Stimulated activated naive CD8-positive, alpha-beta T cell treated with anti-CD3 and anti-CD28 coated beads, Interleukin-15, Interleukin-2, amounts not matched to agents 100 ng/mL and 50 ng/mL, for 24 hours (primary cell): ENCODE measurements around the gene ITPRID1.

Experiments used
- H3K27ac Mint-ChIP-seq: one replicate; pipeline ENCODE4 v1.8.0; 2021; ENCODE audit warnings: mild to moderate bottlenecking, mixed read lengths
- H3K27me3 Mint-ChIP-seq: one replicate; pipeline ENCODE4 v1.8.0; 2021; ENCODE audit warnings: mixed read lengths
- H3K36me3 Mint-ChIP-seq: one replicate; pipeline ENCODE4 v1.8.0; 2021; ENCODE audit warnings: low read depth, mixed read lengths
- H3K4me1 Mint-ChIP-seq: one replicate; pipeline ENCODE4 v1.8.0; 2021; ENCODE audit warnings: low read depth, mixed read lengths
- H3K4me3 Mint-ChIP-seq: one replicate; pipeline ENCODE4 v1.8.0; 2021; ENCODE audit warnings: mild to moderate bottlenecking, mixed read lengths
- H3K9me3 Mint-ChIP-seq: one replicate; pipeline ENCODE4 v1.8.0; 2021; ENCODE audit warnings: mixed read lengths

Gene ITPRID1

DNA sequence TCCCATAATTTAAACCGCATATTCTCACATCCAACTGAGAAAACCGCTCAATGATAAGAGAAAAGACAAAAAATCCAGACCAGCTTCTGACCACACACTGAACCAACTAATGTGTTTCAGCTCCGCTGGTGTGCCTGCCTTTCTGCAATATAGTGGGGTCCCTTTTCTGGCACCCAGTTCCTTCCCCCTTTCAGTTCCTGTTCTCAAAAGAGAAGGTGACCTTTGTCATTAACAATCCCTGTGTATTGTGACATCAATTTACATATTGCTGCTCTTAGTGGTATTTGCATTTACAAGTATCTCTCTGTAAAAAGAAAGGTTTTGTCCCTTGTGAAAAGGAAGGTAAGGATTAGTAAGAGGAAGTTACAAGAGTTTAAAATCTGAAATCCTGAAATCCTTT, 174.5 kb downstream of the ITPRID1 start:
- Mint-ChIP-seq H3K27me3 (no peaks in the 10 kb centered on the region), H3K9me3 (peaks cover 4% of the 10 kb centered on the region), H3K27ac (no peak overlapping the region), H3K4me3 (no peak overlapping the region), H3K36me3 (no peaks in the 10 kb centered on the region), H3K4me1 (no peaks in the 10 kb centered on the region)

DNA sequence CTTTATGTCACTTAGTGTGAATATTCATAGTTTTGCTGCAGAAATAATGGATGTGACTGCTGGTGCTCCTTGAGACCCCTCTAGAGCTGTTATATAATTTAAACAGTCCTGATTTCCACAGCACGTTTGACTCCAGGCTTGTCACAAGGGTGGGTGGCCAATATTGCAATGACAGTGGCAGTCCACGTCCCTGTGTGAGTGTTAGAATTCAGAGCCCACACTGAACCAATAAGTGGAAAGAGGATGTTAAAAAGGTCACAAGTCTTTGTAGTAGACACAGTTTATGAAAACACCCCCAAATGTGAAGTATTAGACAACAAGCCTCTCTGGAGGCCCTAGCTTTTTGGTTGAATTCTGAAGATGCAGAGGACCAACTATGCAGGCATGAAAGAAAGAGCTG, 175.1 kb downstream of the ITPRID1 start:
- Mint-ChIP-seq H3K4me3 (no peak overlapping the region), H3K4me1 (no peaks in the 10 kb centered on the region), H3K27ac (no peak overlapping the region), H3K36me3 (no peaks in the 10 kb centered on the region), H3K9me3 (peaks cover 4% of the 10 kb centered on the region), H3K27me3 (no peaks in the 10 kb centered on the region)

DNA sequence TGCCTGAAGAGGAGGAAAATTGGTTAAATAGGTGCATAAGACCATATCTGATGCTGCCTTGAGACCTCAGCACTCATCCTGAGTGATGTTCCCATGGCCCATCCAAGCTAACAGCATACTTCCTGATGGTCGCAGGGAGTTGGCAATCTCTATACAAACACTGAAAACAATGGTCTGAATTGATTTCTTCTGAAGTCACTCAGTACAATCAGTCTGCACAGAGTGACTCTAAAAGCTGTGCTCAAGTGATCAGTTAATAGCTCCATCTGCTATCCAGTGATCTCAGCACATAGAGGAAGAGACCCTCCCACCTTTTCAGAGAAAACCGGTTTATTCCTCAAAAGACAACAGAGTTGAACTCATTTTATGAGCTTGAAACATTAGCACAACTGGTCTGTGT, 177.0 kb downstream of the ITPRID1 start:
- Mint-ChIP-seq H3K36me3 (no peaks in the 10 kb centered on the region), H3K4me3 (no peak overlapping the region), H3K4me1 (no peaks in the 10 kb centered on the region), H3K27me3 (no peaks in the 10 kb centered on the region), H3K27ac (no peak overlapping the region), H3K9me3 (peaks cover 4% of the 10 kb centered on the region)

DNA sequence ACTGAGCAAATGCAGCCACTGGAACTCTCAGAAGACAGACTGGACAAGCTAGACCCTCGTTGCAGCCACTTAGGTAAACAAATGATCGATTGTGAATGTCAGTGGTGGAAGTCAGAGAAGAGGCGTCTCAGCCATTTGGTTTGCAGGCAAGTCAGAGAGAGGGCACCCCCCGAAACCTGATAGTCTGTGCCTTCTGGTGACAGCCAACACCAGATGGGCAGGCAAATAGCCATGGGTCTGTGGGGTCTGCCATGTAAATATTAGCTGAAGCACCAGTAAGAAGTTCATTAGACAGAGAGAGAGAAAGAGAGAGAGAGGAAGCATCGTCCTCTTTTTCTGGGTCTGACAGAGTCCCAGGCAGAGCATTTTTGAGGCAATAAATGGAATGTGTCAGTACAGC, 178.6 kb downstream of the ITPRID1 start:
- H3K36me3 Mint-ChIP-seq, result no peaks in the 10 kb centered on the region
- H3K9me3 Mint-ChIP-seq, result no peaks in the 10 kb centered on the region
- H3K27me3 Mint-ChIP-seq, result no peaks in the 10 kb centered on the region
- H3K27ac Mint-ChIP-seq, result no peak overlapping the region
- no peaks in the 10 kb centered on the region for H3K4me1 Mint-ChIP-seq
- no peak overlapping the region for H3K4me3 Mint-ChIP-seq

DNA sequence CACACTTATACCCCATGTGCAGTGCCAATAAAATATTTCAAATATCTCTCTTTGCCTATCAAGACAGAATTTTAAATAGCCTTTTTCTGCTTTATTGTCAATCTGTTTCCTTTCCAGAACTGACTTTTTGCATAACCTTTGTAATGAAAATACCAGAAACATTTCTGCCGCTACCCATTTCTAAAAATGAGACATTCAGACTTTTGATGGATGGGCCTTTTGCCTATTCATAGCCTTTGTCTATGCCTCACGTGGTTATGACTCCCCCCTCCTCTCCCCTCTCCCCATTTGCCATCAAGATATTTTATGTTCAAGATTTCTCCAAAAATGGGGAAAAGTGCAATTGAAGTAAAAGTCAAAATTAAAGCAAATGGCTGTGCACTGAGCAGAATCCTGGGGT, 179.0 kb downstream of the ITPRID1 start:
- Mint-ChIP-seq H3K9me3 (no peaks in the 10 kb centered on the region), H3K27ac (no peak overlapping the region)

DNA sequence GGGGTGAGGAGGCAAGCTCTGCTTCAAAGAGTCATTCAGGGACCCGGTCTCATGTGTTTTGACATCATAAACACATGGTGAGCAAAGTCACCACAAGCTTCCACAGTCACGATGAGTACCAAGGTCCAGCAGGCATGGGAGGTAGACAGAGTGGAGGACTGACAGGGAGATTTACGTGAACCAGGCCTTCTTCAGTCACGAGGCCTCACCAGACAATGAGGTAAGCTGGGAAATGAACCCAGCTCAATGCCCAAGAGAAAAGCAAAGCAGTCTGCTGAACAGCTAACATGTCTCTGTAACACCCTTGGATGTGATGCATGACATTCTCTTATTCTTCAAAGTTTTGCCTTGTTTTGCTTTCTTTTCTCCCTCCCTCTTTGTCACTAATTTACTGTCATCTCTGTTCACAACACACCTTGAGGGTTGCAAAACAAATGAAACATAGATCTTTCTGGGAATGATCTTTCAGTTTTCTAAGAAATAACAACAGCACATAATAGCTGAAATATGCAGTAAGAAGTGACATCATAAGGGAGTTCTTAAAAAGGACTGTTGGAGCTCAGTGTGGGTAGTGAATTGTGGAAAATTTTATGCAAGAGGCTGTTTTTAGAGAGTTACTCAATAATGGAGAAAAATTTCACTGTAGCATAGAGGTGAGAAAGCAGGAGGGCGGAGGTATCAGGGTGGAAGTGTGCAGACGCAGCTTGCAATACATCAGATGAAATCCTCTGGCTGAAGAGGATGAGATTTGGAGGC, 182.1 kb downstream of the ITPRID1 start:
- H3K27me3 Mint-ChIP-seq, result no peaks in the 10 kb centered on the region
- H3K9me3 Mint-ChIP-seq, result peaks cover 2% of the 10 kb centered on the region
- H3K36me3 Mint-ChIP-seq, result no peaks in the 10 kb centered on the region
- no peak overlapping the region for H3K27ac Mint-ChIP-seq
- H3K4me3 Mint-ChIP-seq, result no peak overlapping the region
- H3K4me1 Mint-ChIP-seq, result no peaks in the 10 kb centered on the region

More for the DNA sequence above, 179.0 kb downstream of the ITPRID1 start:
- Mint-ChIP-seq H3K36me3 (no peaks in the 10 kb centered on the region), H3K27me3 (no peaks in the 10 kb centered on the region), H3K4me1 (no peaks in the 10 kb centered on the region), H3K4me3 (no peak overlapping the region)

DNA sequence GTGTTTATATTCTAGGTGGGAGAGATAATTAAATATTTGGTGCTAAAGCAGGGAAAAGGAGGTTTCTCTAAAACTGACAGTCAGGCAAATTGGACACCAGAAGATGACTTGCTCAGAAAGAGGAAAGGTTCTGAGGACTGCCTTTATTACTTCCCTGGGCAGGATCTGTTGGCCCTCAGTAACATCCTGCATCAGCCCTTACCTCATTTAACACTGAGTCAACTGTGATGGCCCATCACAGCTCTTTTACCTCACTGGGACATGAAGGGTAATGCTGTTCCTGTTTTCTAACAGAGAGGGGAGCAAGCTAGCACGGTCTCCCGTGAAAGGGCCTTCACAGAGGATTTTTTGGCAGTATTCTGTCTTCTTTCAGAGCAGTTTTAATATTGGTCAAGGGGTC, 185.2 kb downstream of the ITPRID1 start:
- no peak overlapping the region for H3K4me3 Mint-ChIP-seq
- H3K27ac Mint-ChIP-seq, result no peak overlapping the region
- no peaks in the 10 kb centered on the region for H3K36me3 Mint-ChIP-seq
- no peaks in the 10 kb centered on the region for H3K27me3 Mint-ChIP-seq
- H3K4me1 Mint-ChIP-seq, result no peaks in the 10 kb centered on the region
- H3K9me3 Mint-ChIP-seq, result peaks cover 4% of the 10 kb centered on the region

DNA sequence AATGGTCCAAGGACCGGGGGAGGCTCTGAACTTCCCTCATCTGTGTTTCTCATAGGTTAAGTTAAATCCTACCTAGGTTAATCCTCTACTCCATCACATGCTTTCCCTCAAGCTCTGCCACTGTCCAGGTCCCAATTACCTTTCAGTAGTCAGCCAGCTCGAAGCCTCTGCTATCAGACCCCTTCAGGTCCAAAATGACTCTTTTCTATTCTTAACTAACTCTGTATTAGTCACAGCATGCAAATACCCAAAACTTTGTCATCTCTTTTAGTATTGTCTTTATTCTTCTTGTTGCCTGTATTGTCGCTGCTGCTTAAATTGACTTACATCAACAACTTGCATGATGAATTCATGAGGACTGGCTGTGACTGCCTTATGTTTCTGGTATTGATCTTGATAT, 188.5 kb downstream of the ITPRID1 start:
- H3K4me3 Mint-ChIP-seq, result no peak overlapping the region
- no peaks in the 10 kb centered on the region for H3K36me3 Mint-ChIP-seq
- no peaks in the 10 kb centered on the region for H3K27me3 Mint-ChIP-seq
- H3K27ac Mint-ChIP-seq, result no peak overlapping the region
- H3K4me1 Mint-ChIP-seq, result no peaks in the 10 kb centered on the region
- peaks cover 4% of the 10 kb centered on the region for H3K9me3 Mint-ChIP-seq

DNA sequence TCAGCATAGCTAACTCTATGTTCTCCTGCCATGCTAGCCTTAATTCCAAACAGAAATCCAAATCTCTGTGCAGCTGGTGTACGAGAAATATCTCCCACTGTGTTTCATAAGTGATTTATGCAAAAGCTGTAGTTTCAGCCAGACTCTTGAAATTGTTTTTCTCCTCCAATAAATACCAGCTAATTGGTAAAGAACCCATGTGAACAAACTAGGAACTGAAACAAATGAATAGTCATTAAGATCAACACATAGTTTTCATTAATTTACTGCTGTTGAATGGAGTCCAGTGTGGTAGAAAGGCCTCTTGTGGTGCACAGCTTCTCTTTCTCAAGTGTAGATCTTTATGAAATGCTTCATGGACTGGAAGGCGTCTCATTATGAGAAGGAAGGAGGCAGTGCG, 191.5 kb downstream of the ITPRID1 start:
- Mint-ChIP-seq H3K27me3 (no peaks in the 10 kb centered on the region), H3K27ac (no peak overlapping the region), H3K9me3 (peaks cover 4% of the 10 kb centered on the region), H3K4me1 (no peaks in the 10 kb centered on the region), H3K4me3 (no peak overlapping the region), H3K36me3 (no peaks in the 10 kb centered on the region)

DNA sequence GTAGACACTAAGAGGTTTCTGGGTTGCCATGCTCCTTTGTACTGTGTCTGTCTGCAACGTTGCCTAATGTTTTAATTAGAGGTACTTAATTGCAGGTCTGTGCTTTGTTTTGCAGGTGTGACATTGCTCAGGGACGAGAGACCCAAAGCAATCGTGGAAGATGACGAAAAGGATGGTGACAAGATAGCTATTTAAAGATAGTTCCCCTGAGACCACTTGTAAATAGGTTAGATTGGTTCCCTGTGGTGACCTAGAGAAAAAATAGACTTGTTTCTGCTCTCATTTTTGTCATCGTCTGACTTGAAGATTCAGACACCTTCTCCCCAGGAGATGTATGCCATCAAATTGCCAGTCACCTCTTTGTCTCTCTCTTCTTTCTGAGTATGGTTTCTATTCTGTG, 193.2 kb downstream of the ITPRID1 start:
- H3K36me3 Mint-ChIP-seq, result no peaks in the 10 kb centered on the region
- no peak overlapping the region for H3K27ac Mint-ChIP-seq
- no peaks in the 10 kb centered on the region for H3K27me3 Mint-ChIP-seq
- H3K4me1 Mint-ChIP-seq, result no peaks in the 10 kb centered on the region
- no peak overlapping the region for H3K4me3 Mint-ChIP-seq
- H3K9me3 Mint-ChIP-seq, result no peaks in the 10 kb centered on the region
